IMR-90 (cell line): ENCODE results near the gene E4F1. TPM values are rescaled to one million over a fixed set of nuclear protein-coding genes. Genes with fewer than 3 reads are reported as not detected.

Source experiments
- ATAC-seq: fragments of 200-7000 bp; cut with Tn5 transposase; 2 replicates; pipeline ENCODE4 v1.9.1; 2020; ENCODE audit warnings: low read depth, mild to moderate bottlenecking, moderate library complexity
- BruUV-seq: library from RNA; stranded (reverse); fragments of 400-500 nt; replicated peaks from 2 replicates; lab custom pipeline; 2021; lab: Mats Ljungman, UMichigan
- CTCF ChIA-PET: fragments of 300-600 bp; formaldehyde crosslinking; extraction: SDS; loops from one replicate; lab custom pipeline; 2021; ENCODE audit warnings: antibody characterized with exemption; lab: Yijun Ruan, JAX
- POLR2A ChIA-PET: fragments of 300-600 bp; sonication (Branson Sonifier 250); formaldehyde crosslinking; loops from one replicate; lab custom pipeline; 2022; ENCODE audit warnings: antibody characterized with exemption; ENCODE audit not compliant: unreplicated experiment; lab: Charles Lee
- DNase-seq: peaks from one replicate; pipeline ENCODE4 v3.0.0; 2013
- H2AFZ ChIP-seq: replicated peaks from 2 replicates; pipeline ENCODE3; 2013; ENCODE audit warnings: low read length, mild to moderate bottlenecking; ENCODE audit not compliant: poor library complexity
- H2AK5ac ChIP-seq: 2 replicates; pipeline ENCODE4 v1.6.1; 2013; ENCODE audit warnings: low read depth, low read length, inconsistent platforms
- H2AK9ac ChIP-seq: replicated peaks from 2 replicates; pipeline ENCODE3; 2013; ENCODE audit warnings: mild to moderate bottlenecking, low read depth, low read length, moderate library complexity; ENCODE audit not compliant: poor library complexity
- H2BK120ac ChIP-seq: 2 replicates; pipeline ENCODE4 v1.6.1; 2013; ENCODE audit warnings: low read depth, low read length, inconsistent platforms
- H2BK15ac ChIP-seq: 3 replicates; pipeline ENCODE4 v1.6.1; 2013; ENCODE audit warnings: low read depth, low read length, inconsistent platforms
- H2BK20ac ChIP-seq: 2 replicates; pipeline ENCODE4 v1.6.1; 2013; ENCODE audit warnings: low read depth, mild to moderate bottlenecking, inconsistent platforms, low read length, moderate library complexity
- H2BK5ac ChIP-seq: 2 replicates; pipeline ENCODE4 v1.6.1; 2013; ENCODE audit warnings: mild to moderate bottlenecking, low read depth, low read length, inconsistent platforms; ENCODE audit not compliant: poor library complexity, severe bottlenecking
- H3K14ac ChIP-seq: replicated peaks from 2 replicates; pipeline ENCODE4 v1.6.1; 2013; ENCODE audit warnings: low read depth, low read length, inconsistent platforms
- H3K18ac ChIP-seq: 2 replicates; pipeline ENCODE4 v1.6.1; 2013; ENCODE audit warnings: low read depth, low read length, control low read depth
- H3K23ac ChIP-seq: 2 replicates; pipeline ENCODE4 v1.6.1; 2013; ENCODE audit warnings: low read depth, low read length, inconsistent platforms
- H3K27ac ChIP-seq: 2 replicates; pipeline ENCODE4 v1.5.1; 2013; ENCODE audit warnings: mild to moderate bottlenecking, control low read depth, low read length; ENCODE audit not compliant: insufficient read depth
- H3K27me3 ChIP-seq: 2 replicates; pipeline ENCODE4 v1.6.1; 2013; ENCODE audit warnings: low read length; ENCODE audit not compliant: control insufficient read depth, insufficient read depth
- H3K36me3 ChIP-seq: 2 replicates; pipeline ENCODE4 v1.6.1; 2013; ENCODE audit warnings: low read length, mixed read lengths; ENCODE audit not compliant: control insufficient read depth, insufficient read depth
- H3K4ac ChIP-seq: 2 replicates; pipeline ENCODE4 v1.6.1; 2013; ENCODE audit warnings: low read depth, low read length, inconsistent platforms
- H3K4me1 ChIP-seq: 2 replicates; pipeline ENCODE4 v1.6.1; 2013; ENCODE audit warnings: low read length, mixed read lengths; ENCODE audit not compliant: control insufficient read depth, insufficient read depth
- H3K4me2 ChIP-seq: 2 replicates; pipeline ENCODE4 v1.6.1; 2013; ENCODE audit warnings: low read depth, mild to moderate bottlenecking, control low read depth, low read length, moderate library complexity
- H3K4me3 ChIP-seq: 2 replicates; pipeline ENCODE4 v1.5.1; 2013; ENCODE audit warnings: low read depth, mild to moderate bottlenecking, control low read depth, low read length, moderate library complexity; ENCODE audit not compliant: insufficient read depth
- H3K56ac ChIP-seq: 2 replicates; pipeline ENCODE4 v1.6.1; 2013; ENCODE audit warnings: low read length, inconsistent platforms; ENCODE audit not compliant: insufficient read depth; ENCODE audit errors: extremely low read depth
- H3K79me1 ChIP-seq, 2 experiments: 2 replicates each; pipeline ENCODE4 v1.6.1; 2013; ENCODE audit warnings: low read length in 2 of 2, inconsistent platforms in 1 of 2, low read depth in 1 of 2
- H3K9ac ChIP-seq: 2 replicates; pipeline ENCODE4 v1.6.1; 2013; ENCODE audit warnings: low read depth, low read length, control low read depth
- H3K9me1 ChIP-seq: 2 replicates; pipeline ENCODE4 v1.6.1; 2013; ENCODE audit warnings: low read length, inconsistent platforms; ENCODE audit not compliant: insufficient read depth
- H3K9me3 ChIP-seq: 2 replicates; pipeline ENCODE4 v1.6.1; 2013; ENCODE audit warnings: low read length; ENCODE audit not compliant: control insufficient read depth, insufficient read depth
- H4K20me1 ChIP-seq: 2 replicates; pipeline ENCODE4 v1.6.1; 2013; ENCODE audit warnings: low read length, inconsistent platforms; ENCODE audit not compliant: insufficient read depth
- H4K5ac ChIP-seq: 2 replicates; pipeline ENCODE4 v1.6.1; 2013; ENCODE audit warnings: mild to moderate bottlenecking, low read depth, low read length, control low read depth
- H4K8ac ChIP-seq, 2 experiments: 2 replicates each; pipeline ENCODE4 v1.6.1; 2013; ENCODE audit warnings: low read depth in 2 of 2, low read length in 2 of 2, control low read depth in 1 of 2, inconsistent platforms in 1 of 2
- H4K91ac ChIP-seq: 2 replicates; pipeline ENCODE4 v1.6.1; 2013; ENCODE audit warnings: low read depth, low read length, inconsistent platforms; ENCODE audit not compliant: insufficient read depth
- CEBPB ChIP-seq: IDR thresholded peaks from 2 replicates; pipeline ENCODE4 v1.6.1; 2012; ENCODE audit warnings: low read depth, low read length, improper control_type of control experiment
- CHD1 ChIP-seq: IDR thresholded peaks from 2 replicates; pipeline ENCODE4 v1.6.1; 2012; ENCODE audit warnings: low read depth, low read length, improper control_type of control experiment
- CTCF ChIP-seq: conservative IDR thresholded peaks from 2 replicates; pipeline ENCODE4 v1.5.1; 2012; ENCODE audit warnings: mild to moderate bottlenecking, low read depth, low read length, improper control_type of control experiment
- POLR2A ChIP-seq: IDR thresholded peaks from 2 replicates; pipeline ENCODE4 v1.6.1; 2012; ENCODE audit warnings: mild to moderate bottlenecking, low read depth, low read length
- RCOR1 ChIP-seq: IDR thresholded peaks from 2 replicates; pipeline ENCODE4 v1.6.1; 2012; ENCODE audit warnings: mild to moderate bottlenecking, low read length, improper control_type of control experiment; ENCODE audit not compliant: insufficient replicate concordance
- RFX5 ChIP-seq: IDR thresholded peaks from 2 replicates; pipeline ENCODE4 v1.8.0; 2012; ENCODE audit warnings: low read depth, mild to moderate bottlenecking, low read length, moderate library complexity
- WGBS, 2 experiments: methylation state at CpG; one replicate each; pipeline versions ENCODE4 v1.1.5 to v1.1.7; 2013; ENCODE audit warnings: missing lambda C conversion rate in 2 of 2; ENCODE audit not compliant: insufficient read length in 1 of 2; ENCODE audit errors: extremely low coverage in 2 of 2; 5-methylcytosine and 5-hydroxymethylcytosine counted together
- dilution Hi-C: fragments of 300-500 bp; cut with HindIII; formaldehyde crosslinking; loops from one replicate; pipeline ENCODE4 v1.14.3; 2018; ENCODE audit warnings: low sequenced_read_pairs; ENCODE audit not compliant: unreplicated experiment
- in situ Hi-C: fragments of 300-500 bp; cut with MboI; formaldehyde crosslinking; loops from 3 replicates; pipeline ENCODE4 v1.14.3; 2019; ENCODE audit warnings: low sequenced_read_pairs, inconsistent platforms, mixed read lengths
- intact Hi-C: fragments of 100-400 bp; cut with micrococcal nuclease; formaldehyde crosslinking; loops from 2 replicates; pipeline ENCODE4 v1.10.0; 2022
- polyA plus RNA-seq, 3 experiments: library from polyadenylated mRNA; depleted of rRNA; stranded (reverse); fragments of >200 nt; gene quantifications; 2 replicates each; pipeline ENCODE4 v1.2.3, GENCODE V29; 2012; ENCODE audit warnings: low replicate concordance in 1 of 3
- total RNA-seq: library from RNA; depleted of rRNA; stranded (reverse); fragments of >200 nt; gene quantifications from 2 replicates; pipeline ENCODE4 v1.2.3, GENCODE V29; 2012

The E4F1 gene
- total and polyA plus RNA-seq, 2 of the 4 experiments (the other 2 are of a cell fraction), result 13.1 to 33.0 TPM

- H4K5ac ChIP-seq, result no peak overlapping the region
- no peak for TF ChIP-seq CTCF
- TF ChIP-seq POLR2A, result no peak
- no peak for TF ChIP-seq RFX5
- TF ChIP-seq CEBPB, result no peak
- no peak for TF ChIP-seq CHD1
- TF ChIP-seq RCOR1, result no peak
- H2BK120ac ChIP-seq, result no peak overlapping the region
- no peak overlapping the region for H3K14ac ChIP-seq
- ATAC-seq (no peak), DNase-seq (no peak)
- H4K20me1 ChIP-seq, result peaks cover 16% of the 10 kb centered on the region
- H3K18ac ChIP-seq, result no peak overlapping the region
- no peak overlapping the region for H4K8ac ChIP-seq
- no peak overlapping the region for H3K4me3 ChIP-seq
- no peak overlapping the region for H4K91ac ChIP-seq
- no peak overlapping the region for H2AK5ac ChIP-seq
- peaks cover 28% of the 10 kb centered on the region for H3K36me3 ChIP-seq
- CTCF ChIA-PET, result no interaction called here
- no peak overlapping the region for H3K9ac ChIP-seq
- peaks cover 14% of the 10 kb centered on the region for H3K4me1 ChIP-seq
- H2BK20ac ChIP-seq, result no peak overlapping the region
- no peak overlapping the region for H2BK5ac ChIP-seq
- POLR2A ChIA-PET, result no interaction called here
- no peak overlapping the region for H3K23ac ChIP-seq
- no peak overlapping the region for H2AK9ac ChIP-seq
- dilution Hi-C loops, result no loop called here
- no peak overlapping the region for H3K56ac ChIP-seq
- H3K9me1 ChIP-seq, result peaks cover 6% of the 10 kb centered on the region; the same call in 1 of the 2 replicates
- H3K9me3 ChIP-seq, result no peaks in the 10 kb centered on the region
- H3K27me3 ChIP-seq, result no peaks in the 10 kb centered on the region
- intact Hi-C loops, result no loop called here
- H3K27ac ChIP-seq, result no peak overlapping the region
- 94% methylated on average over 6 of the region's 9 CpGs; no CpG with 5 or more reads in 1 of the 2 experiments for WGBS, 2 experiments
- peaks cover 27 to 47% of the 10 kb centered on the region in 2 experiments for H3K79me1 ChIP-seq
- no peak overlapping the region for H3K4ac ChIP-seq
- no TSS peak for BruUV-seq
- H2BK15ac ChIP-seq, result no peak overlapping the region
- in situ Hi-C loops, result no loop called here
- no peak overlapping the region for H2AFZ ChIP-seq
- H3K4me2 ChIP-seq, result no peak overlapping the region
These were observed 14.6 kb upstream of the E4F1 start for GRCh38 chr16:2208772-2209171.
